ENCODE results near the gene XDH. TPM values are rescaled to one million over a fixed set of nuclear protein-coding genes. Genes with fewer than 3 reads are reported as not detected.

The XDH gene
- total and polyA plus RNA-seq, 9 of the 15 experiments (the other 6 are each of a cell fraction or from before 2014, with no cell fraction given) = 0.04 to 0.06 TPM; not detected in 7

- no TSS peak for BruUV-seq (replicated peaks)
- intact Hi-C loops (cut with micrococcal nuclease) = no loop called here
These were observed 16.1 kb upstream of the XDH start for GRCh38 chr2:31430439-31431165.

More at GRCh38 chr2:31430439-31431165, 16.1 kb upstream of the XDH start:
- FAIRE-seq (no peak), DNase-seq (ENCODE audit: extremely low read depth in 1 of 4, low spot score in 3 of 4) (no peak), ATAC-seq (no peak)
- WGBS (ENCODE audit: insufficient coverage, low coverage, missing lambda C conversion rate) = under 1% methylated on average over 9 of the region's 9 CpGs
- Histone ChIP-seq H2AFZ (ENCODE audit: low read depth, low read length) (no peak overlapping the region), H3K9me3 (replicated peaks; ENCODE audit: control insufficient read depth, insufficient read depth, low read depth, low read length) (no peaks in the 10 kb centered on the region), H3K9me1 (ENCODE audit: control insufficient read depth, insufficient read depth, low read length) (no peaks in the 10 kb centered on the region), H4K20me1 (replicated peaks; ENCODE audit: control insufficient read depth, insufficient read depth, low read length) (no peaks in the 10 kb centered on the region), H3K9ac (ENCODE audit: insufficient read depth in 1 of 2, low read depth in 2 of 2, low read length in 2 of 2) (no peak overlapping the region), H3K79me2 (ENCODE audit: control insufficient read depth, insufficient read depth, low read length) (no peaks in the 10 kb centered on the region), H3K4me1 (replicated peaks in 1 of 2; ENCODE audit: control insufficient read depth in 2 of 2, insufficient read depth in 2 of 2, low read length in 2 of 2) (no peaks in the 10 kb centered on the region), H3K4me3 (no peak overlapping the region), H3K4me2 (ENCODE audit: insufficient read depth, low read length) (no peak overlapping the region), H3K27ac (ENCODE audit: extremely low read depth, low read depth, low read length) (no peak overlapping the region), H3K36me3 (ENCODE audit: control insufficient read depth, insufficient read depth, low read length) (no peaks in the 10 kb centered on the region), H3K27me3 (ENCODE audit: control insufficient read depth in 2 of 2, insufficient read depth in 2 of 2, low read length in 2 of 2) (peaks cover 0 to 4% of the 10 kb centered on the region in 2 experiments; a peak in 1 of 5 replicates)
- ChIA-PET CTCF (ENCODE audit: low intra/inter-chr PET ratio) (no interaction called here), POLR2A (interaction anchor here (1.1 kb wide), 1 partner anchor 12 kb away, joined by 5 read pairs; no protein-coding TSS in a partner anchor)
- in situ Hi-C loops (cut with MboI) = no loop called here
- no peak for TF ChIP-seq NELFE (IDR thresholded peaks at IDR 0.05; ENCODE audit: insufficient read depth, insufficient read length)
- no peak for TF ChIP-seq ZFPM2 (CRISPR knock-in tag; IDR thresholded peaks at IDR 0.05)
- no peak for TF ChIP-seq NR2F6 (CRISPR knock-in tag; IDR thresholded peaks at IDR 0.05)
- TF ChIP-seq PPARD (CRISPR knock-in tag; IDR thresholded peaks at IDR 0.05) = no peak
- no peak for TF ChIP-seq TFAP4 (CRISPR knock-in tag; IDR thresholded peaks at IDR 0.05; ENCODE audit: borderline replicate concordance)
- no peak for TF ChIP-seq ZNF699 (CRISPR knock-in tag; IDR thresholded peaks at IDR 0.05; ENCODE audit: insufficient replicate concordance)
- TF ChIP-seq RFX7 (CRISPR knock-in tag; IDR thresholded peaks at IDR 0.05) = no peak
- no peak for TF ChIP-seq NRF1 (conservative IDR thresholded peaks at IDR 0.05 in 1 of 2, IDR thresholded peaks at IDR 0.05 in 1 of 2)
- no peak for TF ChIP-seq ZSCAN29 (IDR thresholded peaks at IDR 0.05)
- TF ChIP-seq ZNF146 (CRISPR knock-in tag; IDR thresholded peaks at IDR 0.05; ENCODE audit: unreplicated experiment) = no peak
- TF ChIP-seq SUPT5H (IDR thresholded peaks at IDR 0.05) = no peak
- no peak for TF ChIP-seq TCF3 (CRISPR knock-in tag; IDR thresholded peaks at IDR 0.05)
- TF ChIP-seq RBM15 (IDR thresholded peaks at IDR 0.05; ENCODE audit: insufficient read depth, low read length) = no peak
- TF ChIP-seq EP400 (IDR thresholded peaks at IDR 0.05) = no peak
- TF ChIP-seq FOXA3 (CRISPR knock-in tag; conservative IDR thresholded peaks at IDR 0.05 in 1 of 2, IDR thresholded peaks at IDR 0.05 in 1 of 2) = no peak
- no peak for TF ChIP-seq FOXA1 (IDR thresholded peaks at IDR 0.05; ENCODE audit: borderline replicate concordance)
- TF ChIP-seq SP1 (CRISPR knock-in tag; IDR thresholded peaks at IDR 0.05) = no peak
- TF ChIP-seq VEZF1 (CRISPR knock-in tag; IDR thresholded peaks at IDR 0.05) = no peak
- TF ChIP-seq SMAD2 (IDR thresholded peaks at IDR 0.05; ENCODE audit: low read depth, low read length) = no peak
- no peak for TF ChIP-seq RCOR1 (IDR thresholded peaks at IDR 0.05; ENCODE audit: borderline replicate concordance in 1 of 2, low read depth in 2 of 2, low read length in 2 of 2)

All from K562 (cell line).